IMR-90 (cell line): Measurements from ENCODE around the gene PMAIP1.

Experiments used
- CEBPB ChIP-seq: IDR thresholded peaks from 2 replicates; pipeline ENCODE4 v1.6.1; 2012; ENCODE audit warnings: low read depth, low read length, improper control_type of control experiment
- CHD1 ChIP-seq: IDR thresholded peaks from 2 replicates; pipeline ENCODE4 v1.6.1; 2012; ENCODE audit warnings: low read depth, low read length, improper control_type of control experiment
- CTCF ChIP-seq: conservative IDR thresholded peaks from 2 replicates; pipeline ENCODE4 v1.5.1; 2012; ENCODE audit warnings: mild to moderate bottlenecking, low read depth, low read length, improper control_type of control experiment
- MAZ ChIP-seq: IDR thresholded peaks from 2 replicates; pipeline ENCODE4 v1.6.1; 2012; ENCODE audit warnings: low read depth, mild to moderate bottlenecking, low read length, improper control_type of control experiment, moderate library complexity, borderline replicate concordance
- POLR2A ChIP-seq: IDR thresholded peaks from 2 replicates; pipeline ENCODE4 v1.6.1; 2012; ENCODE audit warnings: mild to moderate bottlenecking, low read depth, low read length
- RAD21 ChIP-seq: IDR thresholded peaks from 2 replicates; pipeline ENCODE4 v1.6.1; 2012; ENCODE audit warnings: low read length, improper control_type of control experiment
- RCOR1 ChIP-seq: IDR thresholded peaks from 2 replicates; pipeline ENCODE4 v1.6.1; 2012; ENCODE audit warnings: mild to moderate bottlenecking, low read length, improper control_type of control experiment; ENCODE audit not compliant: insufficient replicate concordance
- RFX5 ChIP-seq: IDR thresholded peaks from 2 replicates; pipeline ENCODE4 v1.8.0; 2012; ENCODE audit warnings: low read depth, mild to moderate bottlenecking, low read length, moderate library complexity
- SMC3 ChIP-seq: fragments of 150-350 bp; IDR thresholded peaks from 2 replicates; pipeline ENCODE4 v1.6.1; 2016; ENCODE audit warnings: low read depth, mild to moderate bottlenecking, antibody characterized with exemption, low read length, moderate library complexity
- USF2 ChIP-seq: fragments of 150-350 bp; IDR thresholded peaks from 2 replicates; pipeline ENCODE4 v1.6.1; 2017; ENCODE audit warnings: mild to moderate bottlenecking, antibody characterized with exemption, low read length, low read depth

GRCh38 chr18:59939127-59939526 is 39.3 kb downstream of the PMAIP1 start:
- TF ChIP-seq RAD21, result no peak
- no peak for TF ChIP-seq CTCF
- no peak for TF ChIP-seq RCOR1
- TF ChIP-seq POLR2A, result no peak
- TF ChIP-seq MAZ, result no peak
- no peak for TF ChIP-seq USF2
- no peak for TF ChIP-seq SMC3
- no peak for TF ChIP-seq RFX5
- no peak for TF ChIP-seq CEBPB
- no peak for TF ChIP-seq CHD1
